Activated naive CD4-positive, alpha-beta T cell treated with anti-CD3 and anti-CD28 coated beads, Interleukin-2, amount 50 U/mL, for 72 hours (primary cell): ENCODE measurements around the gene LINGO3. TPM values are rescaled to one million over a fixed set of nuclear protein-coding genes. Genes with fewer than 3 reads are reported as not detected.

Source experiments
- ATAC-seq, 2 donors: fragments of 150-1000 bp; cut with Tn5 transposase; 2 replicates each; pipeline ENCODE4 v1.10.0; 2021; ENCODE audit warnings: mild to moderate bottlenecking in 2 of 2, moderate library complexity in 2 of 2
- DNase-seq, 2 donors: peaks; one replicate each; pipeline ENCODE4 v3.0.0; 2021 to 2022; ENCODE audit warnings: low spot score in 2 of 2
- H3K27ac Mint-ChIP-seq, 2 donors: one replicate each; pipeline ENCODE4 v1.8.0; 2022; ENCODE audit warnings: mild to moderate bottlenecking in 2 of 2, mixed read lengths in 2 of 2
- H3K36me3 Mint-ChIP-seq, 2 donors: one replicate each; pipeline ENCODE4 v1.8.0; 2022; ENCODE audit warnings: mixed read lengths in 2 of 2
- H3K9me3 Mint-ChIP-seq, 2 donors: one replicate each; pipeline ENCODE4 v1.8.0; 2022; ENCODE audit warnings: mixed read lengths in 2 of 2
- total RNA-seq, 2 donors: library from RNA; stranded (reverse); gene quantifications; one replicate each; pipeline ENCODE4 v1.2.3, GENCODE V29; 2022

LINGO3 gene
- total RNA-seq, 2 donors from 2014 or later: 0.25 TPM; not detected in 1

GRCh38 chr19:2320049-2320448 is 12.1 kb upstream of the LINGO3 start:
- ATAC-seq: no peak
- no peak overlapping the region for H3K27ac Mint-ChIP-seq
- DNase-seq: no peak
- peaks cover 6 to 8% of the 10 kb centered on the region in 2 donors for H3K36me3 Mint-ChIP-seq
- peaks cover 4 to 8% of the 10 kb centered on the region in 2 donors for H3K9me3 Mint-ChIP-seq

DNA sequence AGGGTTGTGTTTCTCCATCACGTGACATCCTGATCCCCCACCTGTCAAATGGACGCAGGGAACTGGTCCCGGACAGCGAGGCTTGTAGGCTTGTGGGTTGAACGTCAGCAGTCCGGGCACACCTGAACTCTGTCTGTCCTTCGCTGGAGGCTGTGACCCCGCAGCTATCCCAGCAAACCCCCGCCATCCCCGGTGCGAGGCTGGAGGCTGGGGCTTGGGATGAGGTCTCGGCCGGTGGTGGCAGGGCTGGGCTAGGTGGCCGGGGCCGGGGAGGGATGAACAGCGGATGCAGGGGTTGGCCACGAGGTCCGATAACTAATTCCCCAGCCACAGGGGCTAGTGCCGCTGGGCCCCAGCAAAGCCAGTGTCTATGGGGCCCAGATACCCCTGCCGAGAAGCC is 11.6 kb upstream of the LINGO3 start:
- Mint-ChIP-seq H3K36me3 (peaks cover 11 to 13% of the 10 kb centered on the region in 2 donors), H3K9me3 (peaks cover 9 to 13% of the 10 kb centered on the region in 2 donors), H3K27ac (no peak overlapping the region)
- DNase-seq (no peak), ATAC-seq (no peak)

- Mint-ChIP-seq H3K27ac (no peak overlapping the region), H3K9me3 (peaks cover 10 to 15% of the 10 kb centered on the region in 2 donors), H3K36me3 (peaks cover 12 to 15% of the 10 kb centered on the region in 2 donors)
- ATAC-seq (peak in 1 of 2 donors; percentile 10), DNase-seq (no peak)
Measured at GRCh38 chr19:2318923-2319322, 11.0 kb upstream of the LINGO3 start.

DNA sequence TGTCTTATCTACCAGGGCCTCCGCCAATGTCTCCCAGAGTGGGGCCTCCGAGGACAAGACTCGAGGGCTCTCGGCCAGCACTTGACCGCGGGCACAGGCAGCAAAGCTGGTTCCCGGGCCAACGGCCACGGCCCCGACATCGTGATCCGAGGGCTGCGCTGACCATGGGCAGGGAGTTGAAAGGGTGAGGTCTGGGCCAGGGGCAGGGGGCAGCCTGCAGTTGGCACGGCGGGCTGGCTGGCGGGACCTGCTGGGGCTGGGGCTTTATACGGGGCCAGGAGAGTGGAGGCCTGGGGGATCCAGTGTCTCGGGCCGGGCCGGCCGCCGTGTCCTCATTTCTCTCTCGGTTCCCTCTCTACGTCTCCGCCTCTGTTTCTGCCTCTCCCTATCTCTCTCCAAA is 9.8 kb upstream of the LINGO3 start:
- Mint-ChIP-seq H3K27ac (no peak overlapping the region), H3K9me3 (peaks cover 10 to 15% of the 10 kb centered on the region in 2 donors), H3K36me3 (peaks cover 12 to 15% of the 10 kb centered on the region in 2 donors)
- ATAC-seq: no peak
- DNase-seq: no peak

GRCh38 chr19:2317300-2317699 is 9.3 kb upstream of the LINGO3 start:
- ATAC-seq: no peak
- H3K36me3 Mint-ChIP-seq: peaks cover 12 to 15% of the 10 kb centered on the region in 2 donors
- no peak overlapping the region for H3K27ac Mint-ChIP-seq
- peaks cover 10 to 15% of the 10 kb centered on the region in 2 donors for H3K9me3 Mint-ChIP-seq
- no peak for DNase-seq

DNA sequence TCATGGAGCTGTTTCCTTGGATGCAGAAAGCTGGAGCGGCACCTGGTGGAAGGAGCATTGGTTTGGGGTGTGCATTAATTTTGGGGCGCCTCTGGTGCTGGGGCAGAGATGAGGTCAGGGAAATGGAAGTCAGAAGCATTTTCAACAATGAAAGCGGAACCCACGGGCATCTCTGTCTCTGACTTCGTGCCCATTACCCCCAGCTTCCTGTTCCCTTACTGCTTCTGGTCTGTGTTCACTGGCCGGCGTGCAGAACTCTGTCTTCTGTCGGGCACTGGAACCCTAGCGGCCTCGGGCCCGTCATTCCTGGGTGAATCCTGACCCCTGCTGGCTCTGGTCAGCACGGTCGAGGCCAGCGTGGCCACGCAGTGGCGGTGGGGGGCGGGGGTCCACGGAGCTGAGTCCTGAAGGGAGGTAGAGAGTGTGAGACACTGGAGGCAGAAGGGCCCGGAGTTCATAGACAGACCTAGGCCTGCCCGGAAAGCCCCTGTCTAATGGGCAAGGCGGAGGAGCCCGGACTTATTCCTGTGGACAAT is 7.9 kb upstream of the LINGO3 start:
- Mint-ChIP-seq H3K9me3 (peaks cover 10 to 15% of the 10 kb centered on the region in 2 donors), H3K36me3 (peaks cover 12 to 15% of the 10 kb centered on the region in 2 donors), H3K27ac (no peak overlapping the region)
- peak; percentile 59 to 75 for ATAC-seq
- peak in 1 of 2 donors; percentile 41 for DNase-seq

- H3K27ac Mint-ChIP-seq: no peak overlapping the region
- peaks cover 10 to 15% of the 10 kb centered on the region in 2 donors for H3K9me3 Mint-ChIP-seq
- no peak for ATAC-seq
- H3K36me3 Mint-ChIP-seq: peaks cover 12 to 15% of the 10 kb centered on the region in 2 donors
- DNase-seq: no peak
Measured at GRCh38 chr19:2315121-2315817, 7.3 kb upstream of the LINGO3 start.

- Mint-ChIP-seq H3K27ac (no peak overlapping the region), H3K36me3 (peaks cover 15 to 19% of the 10 kb centered on the region in 2 donors), H3K9me3 (peaks cover 10 to 15% of the 10 kb centered on the region in 2 donors)
- ATAC-seq (no peak), DNase-seq (no peak)
Measured at GRCh38 chr19:2312820-2313501, 5.0 kb upstream of the LINGO3 start.

- Mint-ChIP-seq H3K36me3 (peaks cover 15 to 19% of the 10 kb centered on the region in 2 donors), H3K27ac (no peak overlapping the region), H3K9me3 (peaks cover 10 to 15% of the 10 kb centered on the region in 2 donors)
- ATAC-seq (no peak), DNase-seq (no peak)
Measured at GRCh38 chr19:2311093-2311492, 3.1 kb upstream of the LINGO3 start.

DNA sequence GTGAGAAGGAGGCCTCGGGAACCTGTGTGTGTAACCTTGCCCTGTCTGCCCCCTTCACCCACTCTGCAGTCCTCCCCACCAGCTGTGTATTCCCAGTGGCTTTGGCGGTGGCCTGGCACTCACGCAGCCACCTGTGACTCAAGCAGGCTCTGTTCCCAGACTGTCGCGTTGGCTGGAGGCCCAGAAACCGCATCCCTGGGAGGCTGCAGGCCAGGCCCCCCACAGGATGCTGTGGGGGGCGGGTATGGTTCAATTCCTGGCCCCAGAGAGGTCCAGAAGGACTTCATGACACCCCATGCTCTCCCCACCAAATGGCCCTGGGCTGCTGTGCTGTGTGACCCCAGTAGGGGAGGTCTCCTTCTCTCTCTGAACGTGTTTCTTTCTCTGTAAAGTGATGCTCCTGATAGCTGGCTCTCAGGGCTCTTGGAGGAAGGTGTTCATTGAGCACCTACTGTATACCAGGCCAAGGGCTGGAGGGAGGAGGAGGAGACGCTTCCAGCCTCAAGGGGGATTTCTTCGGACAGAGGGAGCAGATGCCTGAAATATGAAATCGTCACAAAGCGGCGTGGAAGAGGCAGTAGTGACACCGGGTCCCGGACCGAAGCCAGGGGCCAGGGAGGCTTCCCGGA is 1.9 kb upstream of the LINGO3 start:
- H3K27ac Mint-ChIP-seq: no peak overlapping the region
- H3K36me3 Mint-ChIP-seq: peaks cover 5 to 11% of the 10 kb centered on the region in 2 donors
- ATAC-seq: no peak
- no peak for DNase-seq
- peaks cover 4 to 5% of the 10 kb centered on the region in 2 donors for H3K9me3 Mint-ChIP-seq

DNA sequence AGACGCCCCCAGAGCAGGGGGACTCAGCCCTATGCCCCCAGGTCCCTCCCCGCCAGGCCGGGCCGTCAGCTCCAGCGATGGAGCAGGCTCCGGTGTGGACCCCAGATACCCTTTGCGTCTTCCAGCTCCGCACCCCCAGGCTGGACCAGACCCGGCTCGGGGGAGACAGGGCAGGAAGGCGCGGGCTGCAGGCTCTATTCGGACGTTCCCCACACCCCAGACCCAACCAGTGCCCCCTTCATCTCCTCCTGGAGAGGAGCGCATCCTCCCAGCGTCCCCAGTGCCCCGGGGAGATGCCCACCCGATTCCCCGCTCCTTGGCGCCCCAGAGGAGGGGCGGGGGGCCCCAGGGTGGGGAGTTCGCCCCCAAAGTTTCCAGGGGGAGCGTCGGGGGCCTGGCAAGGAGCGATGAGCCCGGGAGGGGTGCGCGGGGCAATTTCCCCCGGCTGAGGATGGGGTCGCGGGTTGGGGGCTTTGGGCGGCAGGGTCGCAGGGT is 389 bp downstream of the LINGO3 start:
- no peak overlapping the region for H3K27ac Mint-ChIP-seq
- H3K9me3 Mint-ChIP-seq: no peaks in the 10 kb centered on the region
- DNase-seq: no peak
- H3K36me3 Mint-ChIP-seq: peaks cover 0 to 7% of the 10 kb centered on the region in 2 donors
- ATAC-seq: no peak

DNA sequence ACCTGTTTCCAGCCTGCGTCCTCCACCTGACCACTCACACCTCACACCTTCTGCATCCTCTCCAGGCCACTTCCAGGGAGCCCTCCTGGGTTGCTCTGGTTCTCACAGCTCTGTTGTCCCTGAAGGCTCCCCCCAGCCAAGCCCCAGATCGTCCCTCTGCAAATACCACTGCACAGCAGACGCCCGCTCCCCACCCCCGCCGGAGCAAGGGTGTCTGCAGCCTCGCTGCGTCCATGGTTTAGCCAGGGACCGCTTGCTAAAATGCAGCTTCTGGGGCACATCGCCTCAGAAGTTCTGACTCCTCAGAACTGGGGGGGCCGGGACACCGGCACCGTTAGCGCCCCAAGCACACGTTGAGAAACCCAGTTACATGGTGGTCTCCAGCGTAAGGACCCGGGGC is 983 bp downstream of the LINGO3 start:
- Mint-ChIP-seq H3K27ac (no peak overlapping the region), H3K9me3 (no peaks in the 10 kb centered on the region), H3K36me3 (peaks cover 0 to 7% of the 10 kb centered on the region in 2 donors)
- no peak for DNase-seq
- ATAC-seq: no peak

DNA sequence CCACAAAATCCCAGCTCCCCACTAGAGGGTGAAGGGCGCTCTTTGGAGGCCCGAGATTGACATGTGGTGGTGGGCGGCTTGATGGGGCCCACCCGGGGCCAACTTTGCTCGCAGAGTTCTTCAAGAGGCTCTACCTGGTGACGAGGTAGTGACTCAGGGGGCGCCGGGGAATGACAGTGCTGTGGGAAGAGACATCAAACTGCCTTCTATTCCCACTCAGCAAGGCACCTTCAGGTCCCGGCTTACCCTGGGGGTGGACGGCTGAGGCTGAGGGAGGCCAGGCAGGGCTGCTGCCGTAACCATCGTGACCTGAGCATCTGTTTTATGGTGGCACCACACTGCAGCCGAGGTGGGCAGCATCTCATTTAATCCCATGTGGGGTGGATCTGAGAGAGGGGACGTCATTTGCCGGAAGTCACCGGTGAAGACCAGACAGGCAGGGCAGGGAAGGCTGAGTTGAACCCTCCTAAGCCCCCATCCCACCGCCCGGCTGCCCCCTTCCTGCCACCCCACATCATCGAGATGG is 1.6 kb downstream of the LINGO3 start:
- Mint-ChIP-seq H3K27ac (no peak overlapping the region), H3K36me3 (peaks cover 0 to 7% of the 10 kb centered on the region in 2 donors), H3K9me3 (no peaks in the 10 kb centered on the region)
- no peak for ATAC-seq
- no peak for DNase-seq

DNA sequence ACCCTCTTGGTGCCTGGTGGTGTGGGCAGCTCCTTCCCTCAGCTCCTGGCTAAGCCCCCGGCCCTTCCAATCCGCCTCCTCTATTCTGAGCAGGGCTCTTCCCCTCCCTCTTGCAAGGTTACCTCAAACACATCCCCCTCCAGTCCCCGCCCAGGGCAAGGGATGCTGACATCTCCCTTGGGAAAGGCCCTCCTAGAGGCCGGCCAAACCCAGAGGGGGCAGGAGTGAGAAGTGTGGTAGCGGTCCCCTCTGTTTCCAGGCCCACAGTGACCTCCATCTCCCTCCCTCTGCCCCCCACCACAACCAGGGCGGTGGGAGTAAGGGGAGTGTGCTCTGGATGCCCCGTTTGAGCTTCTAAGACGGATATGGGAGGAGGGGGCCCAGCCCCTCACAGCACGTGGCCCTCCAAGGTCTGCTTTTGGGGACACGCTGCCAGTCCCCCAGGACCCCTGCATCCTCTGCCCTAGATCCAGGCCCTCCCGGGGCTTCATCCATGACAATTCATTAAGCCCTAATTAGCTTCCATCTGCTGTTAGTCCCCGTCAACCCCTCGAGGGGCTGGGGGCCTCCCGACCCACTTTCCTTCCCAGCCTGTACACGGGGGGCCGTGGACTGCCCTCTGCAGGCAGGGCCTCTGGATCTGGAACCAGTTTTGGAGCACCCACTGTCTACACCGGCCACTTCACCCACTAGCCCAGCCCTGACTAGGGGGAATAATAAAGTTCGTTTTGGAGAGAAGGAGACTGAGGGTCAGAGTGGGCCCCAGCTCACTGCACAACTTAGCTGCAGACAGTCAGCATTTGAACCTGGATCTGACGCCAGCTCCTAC is 2.3 kb downstream of the LINGO3 start:
- no peak for DNase-seq
- peaks cover 0 to 7% of the 10 kb centered on the region in 2 donors for H3K36me3 Mint-ChIP-seq
- no peak overlapping the region for H3K27ac Mint-ChIP-seq
- no peaks in the 10 kb centered on the region for H3K9me3 Mint-ChIP-seq
- ATAC-seq: no peak

DNA sequence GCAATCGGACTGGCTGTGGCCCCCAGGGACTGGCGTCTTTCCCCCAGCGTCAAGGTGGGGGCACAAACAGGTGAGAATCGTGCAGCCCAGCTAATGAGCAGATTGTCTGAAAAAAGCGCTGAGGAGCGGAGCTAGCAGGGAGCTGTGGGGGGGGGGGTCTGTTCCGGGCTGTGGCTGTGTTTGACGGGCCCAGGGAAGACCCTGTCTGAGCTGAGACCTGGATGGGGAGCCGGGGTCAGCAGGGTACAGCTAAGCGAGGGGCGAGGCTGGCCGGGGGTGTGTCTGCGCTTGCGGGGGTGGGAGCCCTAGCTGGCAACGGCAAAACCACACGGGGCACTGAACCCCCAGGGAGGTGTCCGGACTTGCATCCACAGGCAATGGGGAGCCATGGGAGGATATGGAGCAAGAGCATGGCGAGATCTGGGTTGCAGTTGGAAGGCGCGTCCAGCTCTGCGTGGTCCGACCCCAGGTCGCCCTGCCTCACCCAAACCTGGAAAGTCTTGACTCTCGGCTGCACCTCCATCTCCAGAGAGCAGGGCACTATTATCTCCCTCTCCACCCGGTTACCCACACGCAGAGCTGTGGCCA is 4.6 kb downstream of the LINGO3 start:
- H3K9me3 Mint-ChIP-seq: no peaks in the 10 kb centered on the region
- H3K27ac Mint-ChIP-seq: peak overlapping the region in 1 of 2 donors; percentile 81
- no peaks in the 10 kb centered on the region for H3K36me3 Mint-ChIP-seq
- DNase-seq (no peak), ATAC-seq (no peak)
